K562 (cell line): ENCODE data around the gene IL6R. TPM values are rescaled to one million over a fixed set of nuclear protein-coding genes. Genes with fewer than 3 reads are reported as not detected.

Source experiments
- ATAC-seq: fragments of 200-7000 bp; cut with Tn5 transposase; 3 replicates; pipeline ENCODE4 v1.9.1; 2020; ENCODE audit warnings: moderate library complexity
- BruUV-seq: library from RNA; stranded (reverse); fragments of 400-500 nt; replicated peaks from 2 replicates; lab custom pipeline; 2021; lab: Mats Ljungman, UMichigan
- CTCF ChIA-PET: fragments of 300-600 bp; formaldehyde crosslinking; extraction: SDS; loops from one replicate; lab custom pipeline; 2021; ENCODE audit warnings: low intra/inter-chr PET ratio; lab: Yijun Ruan, JAX
- POLR2A ChIA-PET: fragments of 300-600, 350-650 bp; sonication (Branson Sonifier 250); formaldehyde crosslinking; extraction: SDS; loops from one replicate; lab custom pipeline; 2021; ENCODE audit warnings: antibody characterized with exemption, inconsistent platforms; lab: Yijun Ruan, JAX
- DNase-seq, 4 experiments: peaks; one replicate each; pipeline versions ENCODE4 v3.0.0 to v3.0.0-alpha.2; 2011 to 2018; ENCODE audit warnings: low spot score in 3 of 4, mixed read lengths in 3 of 4; ENCODE audit errors: extremely low read depth in 1 of 4
- FAIRE-seq: peaks from 2 replicates; lab custom pipeline; 2011; peaks lifted over from hg19 to GRCh38; lab: Jason Lieb, UNC
- H2AFZ ChIP-seq: 2 replicates; pipeline ENCODE4 v1.6.0; 2011; ENCODE audit warnings: low read depth, low read length, control low read depth, inconsistent platforms
- H3K27ac ChIP-seq: fragments of 200-600 bp; 3 replicates; pipeline ENCODE4 v1.8.0; 2011; ENCODE audit warnings: low read depth, mild to moderate bottlenecking, control low read depth, inconsistent platforms, low read length, moderate library complexity, mixed read lengths; ENCODE audit errors: extremely low read depth
- H3K27me3 ChIP-seq, 2 experiments: fragments of 300-600 bp in 1 of 2; 2 replicates in 1 of 2; 3 replicates in 1 of 2; pipeline versions ENCODE4 v1.6.0 to v1.8.0; 2011; ENCODE audit warnings: inconsistent platforms in 2 of 2, low read length in 2 of 2, mild to moderate bottlenecking in 1 of 2, mixed read lengths in 1 of 2, moderate library complexity in 1 of 2; ENCODE audit not compliant: control insufficient read depth in 2 of 2, insufficient read depth in 2 of 2
- H3K36me3 ChIP-seq: fragments of 300-600 bp; 3 replicates; pipeline ENCODE4 v1.8.0; 2011; ENCODE audit warnings: mild to moderate bottlenecking, low read length, inconsistent platforms; ENCODE audit not compliant: control insufficient read depth, insufficient read depth
- H3K4me1 ChIP-seq, 2 experiments: fragments of 200-600 bp in 1 of 2; replicated peaks in 1 of 2; 2 replicates in 1 of 2; 3 replicates in 1 of 2; pipeline versions ENCODE4 v1.5.1 to v1.8.0; 2011; ENCODE audit warnings: inconsistent platforms in 2 of 2, low read length in 2 of 2, mild to moderate bottlenecking in 1 of 2, mixed read lengths in 1 of 2, moderate library complexity in 1 of 2; ENCODE audit not compliant: control insufficient read depth in 2 of 2, insufficient read depth in 2 of 2
- H3K4me2 ChIP-seq: 2 replicates; pipeline ENCODE4 v1.6.1; 2011; ENCODE audit warnings: low read length, control low read depth, inconsistent platforms, mixed read lengths; ENCODE audit not compliant: insufficient read depth
- H3K4me3 ChIP-seq: fragments of 200-600 bp; sonication (generic), shearing (Covaris generic); 2 replicates; pipeline ENCODE4 v1.5.1; 2016; ENCODE audit warnings: control low read depth, inconsistent platforms
- H3K79me2 ChIP-seq: fragments of 200-600 bp; 3 replicates; pipeline ENCODE4 v1.8.0; 2011; ENCODE audit warnings: low read length, inconsistent platforms; ENCODE audit not compliant: control insufficient read depth, insufficient read depth
- H3K9ac ChIP-seq, 2 experiments: 2 replicates each; pipeline versions ENCODE4 v1.6.0 to v1.6.1; 2011; ENCODE audit warnings: low read depth in 2 of 2, low read length in 2 of 2, control low read depth in 1 of 2, inconsistent platforms in 1 of 2, mild to moderate bottlenecking in 1 of 2, mixed read lengths in 1 of 2; ENCODE audit not compliant: insufficient read depth in 1 of 2
- H3K9me1 ChIP-seq: one replicate; pipeline ENCODE4 v1.6.0; 2011; ENCODE audit warnings: inconsistent platforms, mild to moderate bottlenecking, low read length, moderate library complexity; ENCODE audit not compliant: control insufficient read depth, insufficient read depth
- H3K9me3 ChIP-seq: replicated peaks from 2 replicates; pipeline ENCODE4 v1.5.1; 2011; ENCODE audit warnings: low read depth, low read length, inconsistent platforms; ENCODE audit not compliant: control insufficient read depth, insufficient read depth
- H4K20me1 ChIP-seq: replicated peaks from 2 replicates; pipeline ENCODE4 v1.6.1; 2011; ENCODE audit warnings: low read length, inconsistent platforms, mixed read lengths; ENCODE audit not compliant: control insufficient read depth, insufficient read depth
- CHCHD3 ChIP-seq: fragments of 250-450 bp; sonication (Bioruptor Pico); IDR thresholded peaks from 2 replicates; pipeline ENCODE4 v2.1.2; 2022; ENCODE audit warnings: mild to moderate bottlenecking
- EHMT2 ChIP-seq: fragments of 450-650 bp; IDR thresholded peaks from 2 replicates; pipeline ENCODE4 v1.6.1; 2018; ENCODE audit warnings: antibody characterized with exemption
- ELF1 ChIP-seq: fragments of 200-800 bp; sonication (Bioruptor generic); IDR thresholded peaks from 2 replicates; pipeline ENCODE4 v1.6.1; 2016; ENCODE audit warnings: missing genetic modification characterization, missing compliant biosample characterization
- ETV5 ChIP-seq: sonication (generic); formaldehyde crosslinking; IDR thresholded peaks from 2 replicates; pipeline ENCODE4 v1.4.0; 2020; ENCODE audit warnings: low read depth, mild to moderate bottlenecking, missing genetic modification reagents
- NR1H2 ChIP-seq: sonication (generic); formaldehyde crosslinking; IDR thresholded peaks from 2 replicates; pipeline ENCODE4 v1.4.0; 2020; ENCODE audit warnings: mild to moderate bottlenecking, missing genetic modification reagents
- NRF1 ChIP-seq, 2 experiments: fragments of 450-650 bp; IDR thresholded peaks in 1 of 2; conservative IDR thresholded peaks in 1 of 2; 2 replicates each; pipeline ENCODE4 v1.6.1; 2014; ENCODE audit warnings: mild to moderate bottlenecking in 2 of 2
- RNF2 ChIP-seq: sonication (generic); IDR thresholded peaks from 2 replicates; pipeline ENCODE4 v1.6.1; 2016
- STAT5B ChIP-seq: fragments of 250-450 bp; sonication (Bioruptor Pico); IDR thresholded peaks from 2 replicates; pipeline ENCODE4 v1.8.0; 2021; ENCODE audit warnings: mild to moderate bottlenecking, inconsistent platforms
- THRAP3 ChIP-seq: fragments of 450-650 bp; IDR thresholded peaks from 2 replicates; pipeline ENCODE4 v1.6.1; 2016; ENCODE audit warnings: mild to moderate bottlenecking, inconsistent platforms, borderline replicate concordance
- ZNF551 ChIP-seq: fragments of 250-450 bp; sonication (Bioruptor Pico); IDR thresholded peaks from 2 replicates; pipeline ENCODE4 v1.5.0; 2021; ENCODE audit warnings: mild to moderate bottlenecking, moderate library complexity
- WGBS: fragments of 100-300 bp; shearing (Covaris generic); methylation state at CpG from one replicate; pipeline ENCODE4 v1.1.6; 2016; ENCODE audit warnings: low coverage, mixed read lengths; ENCODE audit not compliant: insufficient coverage; ENCODE audit errors: missing lambda C conversion rate; 5-methylcytosine and 5-hydroxymethylcytosine counted together
- in situ Hi-C: fragments of 300-500 bp; cut with MboI; formaldehyde crosslinking; loops from 4 replicates; pipeline ENCODE4 v1.15.0; 2018; ENCODE audit warnings: inconsistent platforms, mixed read lengths
- intact Hi-C: fragments of 100-400 bp; cut with micrococcal nuclease; formaldehyde crosslinking; loops from 2 replicates; pipeline ENCODE4 v1.14.2; 2022
- polyA plus RNA-seq, 8 experiments: library from polyadenylated mRNA; depleted of rRNA in 4 of 8; stranded (reverse) in 5 of 8; unstranded in 3 of 8; fragments of >200 nt; fragmentation: Nextera tagmentation in 2 of 8; fragmentation: Illumina TruSeq in 1 of 8; extraction: Ambion mirVana in 2 of 8; extraction: Trizol in 1 of 8; gene quantifications; 2 replicates each; pipeline versions ENCODE4 v1.2.1 to v1.2.3, GENCODE V29; 2011 to 2014; ENCODE audit warnings: inconsistent platforms in 1 of 8, missing spikeins in 1 of 8
- total RNA-seq, 7 experiments: library from RNA; depleted of rRNA in 6 of 7; stranded (reverse); fragments of >200 nt in 6 of 7; fragmentation: Illumina TruSeq in 2 of 7; extraction: Trizol in 2 of 7; gene quantifications; 2 replicates each; pipeline versions ENCODE4 v1.2.1 to v1.2.3, GENCODE V29; 2011 to 2021; ENCODE audit warnings: low replicate concordance in 1 of 7
- TF ChIP-seq, protein P1 (sequence below): fragments of 250-450 bp; sonication (Bioruptor Pico); IDR thresholded peaks from 2 replicates; pipeline ENCODE4 v1.8.0; 2021; ENCODE audit warnings: moderate library complexity, mild to moderate bottlenecking, inconsistent platforms
- TF ChIP-seq, protein P2 (sequence below): IDR thresholded peaks from 2 replicates; pipeline ENCODE4 v1.6.1; 2012; ENCODE audit warnings: low read depth, low read length, improper control_type of control experiment, borderline replicate concordance

IL6R gene
- total and polyA plus RNA-seq, 9 of the 15 experiments (the other 6 are each of a cell fraction or from before 2014, with no cell fraction given): 0.05 to 1.1 (median 0.11) TPM; not detected in 2

DNA sequence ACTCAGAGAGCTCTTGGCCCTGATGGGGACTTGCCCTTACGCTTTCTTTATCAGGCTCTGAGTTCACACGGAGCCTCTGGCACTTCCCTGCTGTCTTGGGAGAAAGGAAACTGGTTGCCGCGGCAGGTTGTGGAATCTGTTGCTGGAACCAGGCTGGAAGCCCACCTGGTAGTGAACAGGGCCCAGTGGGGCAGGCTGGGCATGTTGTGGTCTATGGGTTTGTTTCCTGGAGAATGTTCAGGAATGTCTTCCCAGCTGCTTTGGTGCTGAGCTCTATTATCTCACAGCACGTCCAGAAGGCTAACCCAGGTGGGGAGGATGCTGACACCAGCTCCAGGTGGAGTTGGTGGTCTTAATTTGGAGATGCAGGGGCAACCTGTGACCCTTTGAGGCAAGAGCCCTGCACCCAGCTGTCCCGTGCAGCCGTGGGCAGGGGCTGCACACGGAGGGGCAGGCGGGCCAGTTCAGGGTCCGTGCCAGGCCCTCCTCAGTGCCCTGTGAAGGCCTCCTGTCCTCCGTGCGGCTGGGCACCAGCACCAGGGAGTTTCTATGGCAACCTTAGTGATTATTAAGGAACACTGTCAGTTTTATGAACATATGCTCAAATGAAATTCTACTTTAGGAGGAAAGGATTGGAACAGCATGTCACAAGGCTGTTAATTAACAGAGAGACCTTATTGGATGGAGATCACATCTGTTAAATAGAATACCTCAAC lies 63.5 kb downstream of the IL6R start:
- Histone ChIP-seq H3K9me1 (no peaks in the 10 kb centered on the region), H3K9ac (no peak overlapping the region), H2AFZ (no peak overlapping the region), H3K27ac (no peak overlapping the region), H3K4me2 (no peak overlapping the region), H3K4me1 (peaks cover 7 to 10% of the 10 kb centered on the region in 2 experiments), H3K79me2 (no peaks in the 10 kb centered on the region), H3K27me3 (peaks cover 5 to 13% of the 10 kb centered on the region in 2 experiments; a peak in 4 of 5 replicates), H4K20me1 (no peaks in the 10 kb centered on the region), H3K4me3 (no peak overlapping the region), H3K36me3 (no peaks in the 10 kb centered on the region), H3K9me3 (no peaks in the 10 kb centered on the region)
- in situ Hi-C loops: no loop called here
- FAIRE-seq (no peak), DNase-seq (no peak), ATAC-seq (no peak)
- POLR2A ChIA-PET: interaction anchor here (0.7 kb wide), 1 partner anchor 469 kb away, joined by 3 read pairs; no protein-coding TSS in a partner anchor
- TF ChIP-seq ZNF551 (CRISPR knock-in tag) (no peak), NRF1 (conservative IDR thresholded peaks at IDR 0.05 in 1 of 2, IDR thresholded peaks at IDR 0.05 in 1 of 2) (no peak), ETV5 (CRISPR knock-in tag) (no peak), NR1H2 (CRISPR knock-in tag) (no peak), STAT5B (CRISPR knock-in tag) (no peak), RNF2 (no peak), EHMT2 (no peak), CHCHD3 (CRISPR knock-in tag) (no peak), THRAP3 (no peak), ELF1 (no peak)
- TF ChIP-seq, protein P1, sequence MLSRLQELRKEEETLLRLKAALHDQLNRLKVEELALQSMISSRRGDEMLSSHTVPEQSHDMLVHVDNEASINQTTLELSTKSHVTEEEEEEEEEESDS: no peak
- TF ChIP-seq, protein P2, sequence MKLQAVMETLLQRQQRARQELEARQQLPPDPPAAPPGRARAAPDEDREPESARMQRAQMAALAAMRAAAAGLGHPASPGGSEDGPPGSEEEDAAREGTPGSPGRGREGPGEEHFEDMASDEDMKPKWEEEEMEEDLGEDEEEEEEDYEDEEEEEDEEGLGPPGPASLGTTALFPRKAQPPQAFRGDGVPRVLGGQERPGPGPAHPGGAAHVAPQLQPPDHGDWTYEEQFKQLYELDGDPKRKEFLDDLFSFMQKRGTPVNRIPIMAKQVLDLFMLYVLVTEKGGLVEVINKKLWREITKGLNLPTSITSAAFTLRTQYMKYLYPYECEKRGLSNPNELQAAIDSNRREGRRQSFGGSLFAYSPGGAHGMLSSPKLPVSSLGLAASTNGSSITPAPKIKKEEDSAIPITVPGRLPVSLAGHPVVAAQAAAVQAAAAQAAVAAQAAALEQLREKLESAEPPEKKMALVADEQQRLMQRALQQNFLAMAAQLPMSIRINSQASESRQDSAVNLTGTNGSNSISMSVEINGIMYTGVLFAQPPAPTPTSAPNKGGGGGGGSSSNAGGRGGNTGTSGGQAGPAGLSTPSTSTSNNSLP: no peak
- CTCF ChIA-PET: no interaction called here
- intact Hi-C loops: loop anchor here (5.0 to 10.0 kb wide), 3 partner anchors 61 to 274 kb away; partner anchors contain the start of genes HAX1, IL6R and TPM3
- 22% methylated on average over 12 of the region's 12 CpGs for WGBS
- BruUV-seq: no TSS peak
